Measurements from ENCODE around the gene ZKSCAN3. TPM values are rescaled to one million over a fixed set of nuclear protein-coding genes. Genes with fewer than 3 reads are reported as not detected.
A peak's percentile ranks its signal among the peaks of the same experiment; 100 is the strongest.
"Not testable (repeated sequence)": the region's sequence is repeated elsewhere in the genome, so short reads cannot be mapped to it uniquely, and the experiment has no call there.

ZKSCAN3 gene
- total RNA-seq, 2 experiments from 2014 or later = 2.2 to 3.1 TPM

DNA sequence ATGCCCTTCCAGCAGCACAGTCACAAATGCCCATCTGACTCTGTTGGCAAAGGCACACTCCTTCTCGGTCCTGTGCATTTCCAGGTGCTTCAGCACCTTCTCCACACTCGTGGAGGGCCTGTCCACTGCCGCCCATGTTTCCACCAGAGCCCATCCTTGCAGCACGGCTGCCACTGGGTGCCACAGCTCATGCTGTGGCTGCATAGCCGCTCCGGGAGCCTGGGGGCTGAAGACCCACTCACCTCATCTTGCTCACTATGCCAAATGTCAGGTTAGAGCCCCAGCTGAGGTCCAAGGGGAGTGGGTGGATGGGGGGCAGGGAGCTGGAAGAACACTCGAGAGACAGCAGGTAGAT is 6.9 kb downstream of the ZKSCAN3 start:
- H3K27ac Mint-ChIP-seq = no peak overlapping the region
- intact Hi-C loops (cut with DNase I, micrococcal nuclease) = loop anchor here (1.0 to 5.0 kb wide), 5 partner anchors 144 to 454 kb away; partner anchors contain the start of gene ZNF165 (in 1 of the 2)
- ATAC-seq = no peak
- H3K4me3 Mint-ChIP-seq = no peak overlapping the region
- H3K9me3 Mint-ChIP-seq (ENCODE audit: low read depth) = no peaks in the 10 kb centered on the region
- ChIA-PET POLR2A (interaction anchor here (0.8 kb wide), 1 partner anchor 215 kb away, joined by 3 read pairs; the partner anchor contains the start of gene ZKSCAN8), CTCF (interaction anchor here (0.6 to 2.4 kb wide), 18 partner anchors 9 to 245 kb away, joined by 3 to 14 read pairs (median 4); partner anchors contain the start of genes PGBD1, ZKSCAN8, ZSCAN12 and ZSCAN16)
- no peaks in the 10 kb centered on the region for H3K36me3 Mint-ChIP-seq (ENCODE audit: low read depth)
- H3K4me1 Mint-ChIP-seq = peaks cover 9% of the 10 kb centered on the region
- no peaks in the 10 kb centered on the region for H3K27me3 Mint-ChIP-seq
- no peak for DNase-seq

DNA sequence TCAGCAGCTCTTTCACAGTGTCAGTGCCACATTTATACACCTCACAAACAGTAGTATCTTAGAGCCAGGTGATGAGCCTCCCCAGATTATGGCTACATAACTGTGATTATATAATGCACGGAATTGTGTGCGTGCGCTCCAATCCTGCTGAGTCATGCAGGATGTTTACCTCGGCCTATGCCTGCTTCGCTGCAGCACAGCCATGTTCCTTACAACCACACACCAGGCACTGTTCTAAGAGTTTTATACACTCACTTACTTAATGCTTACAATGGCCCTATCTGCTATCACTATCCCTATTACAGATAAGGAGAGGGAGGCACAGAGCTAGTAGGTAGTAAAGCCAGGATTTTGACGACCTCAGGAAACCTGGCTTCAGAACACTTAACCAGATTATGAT is 7.3 kb downstream of the ZKSCAN3 start:
- Mint-ChIP-seq H3K27ac (no peak overlapping the region), H3K27me3 (no peaks in the 10 kb centered on the region), H3K36me3 (ENCODE audit: low read depth) (no peaks in the 10 kb centered on the region), H3K9me3 (ENCODE audit: low read depth) (no peaks in the 10 kb centered on the region), H3K4me3 (no peak overlapping the region), H3K4me1 (peaks cover 8% of the 10 kb centered on the region)
- CTCF ChIA-PET = interaction anchor here (0.5 to 1.8 kb wide), 4 partner anchors 9 to 113 kb away, joined by 3 to 7 read pairs (median 4); no protein-coding TSS in a partner anchor
- intact Hi-C loops (cut with DNase I, micrococcal nuclease) = loop anchor here (2.0 to 5.0 kb wide), 3 partner anchors 145 to 454 kb away; partner anchors contain the start of gene ZNF165 (in 1 of the 2)
- DNase-seq (peak; percentile 8), ATAC-seq (no peak)
- POLR2A ChIA-PET = no interaction called here

DNA sequence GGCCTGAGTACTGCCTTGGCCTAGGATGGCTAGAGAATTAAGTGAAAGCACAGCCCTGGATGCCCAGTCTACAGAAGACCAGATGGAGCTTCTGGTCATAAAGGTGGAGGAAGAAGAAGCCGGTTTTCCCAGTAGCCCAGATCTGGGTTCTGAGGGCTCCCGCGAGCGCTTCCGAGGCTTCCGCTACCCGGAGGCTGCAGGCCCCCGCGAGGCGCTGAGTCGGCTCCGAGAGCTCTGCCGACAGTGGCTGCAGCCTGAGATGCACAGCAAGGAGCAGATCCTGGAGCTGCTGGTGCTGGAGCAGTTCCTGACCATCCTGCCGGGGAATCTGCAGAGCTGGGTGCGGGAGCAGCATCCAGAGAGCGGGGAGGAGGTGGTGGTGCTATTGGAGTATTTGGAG is 9.8 kb downstream of the ZKSCAN3 start:
- POLR2A ChIA-PET; H3K4me3 Mint-ChIP-seq; H3K9me3 Mint-ChIP-seq (ENCODE audit: low read depth); H3K27ac Mint-ChIP-seq; H3K4me1 Mint-ChIP-seq; H3K27me3 Mint-ChIP-seq; DNase-seq; ATAC-seq; H3K36me3 Mint-ChIP-seq (ENCODE audit: low read depth): not testable (repeated sequence)
- CTCF ChIA-PET = interaction anchor here (1.1 to 1.3 kb wide), 2 partner anchors 77 to 325 kb away, joined by 4 read pairs; no protein-coding TSS in a partner anchor
- intact Hi-C loops (cut with DNase I, micrococcal nuclease) = loop anchor here in 1 of 2 experiments (5.0 kb wide), 1 partner anchor 147 kb away; no protein-coding TSS in a partner anchor

DNA sequence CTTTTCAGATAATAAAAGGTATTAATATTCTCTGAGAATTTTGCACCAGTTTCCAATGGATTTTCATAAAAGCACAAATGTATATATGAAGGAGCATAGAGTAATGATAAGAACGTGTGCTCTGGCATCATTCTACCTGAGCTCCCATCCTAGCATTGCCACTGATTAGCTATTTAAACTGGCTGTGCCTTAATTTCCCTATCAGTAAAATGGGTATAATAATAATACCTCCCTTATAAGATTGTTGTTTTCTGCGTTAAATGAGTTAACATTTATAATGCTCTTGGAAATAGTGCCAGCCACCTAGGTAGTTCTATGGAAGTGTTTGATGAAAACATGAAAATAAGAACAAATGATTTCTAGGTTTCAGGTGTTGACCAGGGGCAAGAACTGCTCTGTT is 11.2 kb downstream of the ZKSCAN3 start:
- Mint-ChIP-seq H3K36me3 (ENCODE audit: low read depth) (peaks cover 13% of the 10 kb centered on the region), H3K4me3 (no peak overlapping the region), H3K4me1 (peaks cover 1% of the 10 kb centered on the region), H3K27me3 (no peaks in the 10 kb centered on the region), H3K9me3 (ENCODE audit: low read depth) (no peaks in the 10 kb centered on the region), H3K27ac (no peak overlapping the region)
- intact Hi-C loops (cut with DNase I, micrococcal nuclease) = no loop called here
- ATAC-seq (no peak), DNase-seq (no peak)
- ChIA-PET POLR2A (interaction anchor here (0.7 kb wide), 1 partner anchor 26 kb away, joined by 3 read pairs; no protein-coding TSS in a partner anchor), CTCF (interaction anchor here (0.9 kb wide), 1 partner anchor 315 kb away, joined by 3 read pairs; no protein-coding TSS in a partner anchor)

DNA sequence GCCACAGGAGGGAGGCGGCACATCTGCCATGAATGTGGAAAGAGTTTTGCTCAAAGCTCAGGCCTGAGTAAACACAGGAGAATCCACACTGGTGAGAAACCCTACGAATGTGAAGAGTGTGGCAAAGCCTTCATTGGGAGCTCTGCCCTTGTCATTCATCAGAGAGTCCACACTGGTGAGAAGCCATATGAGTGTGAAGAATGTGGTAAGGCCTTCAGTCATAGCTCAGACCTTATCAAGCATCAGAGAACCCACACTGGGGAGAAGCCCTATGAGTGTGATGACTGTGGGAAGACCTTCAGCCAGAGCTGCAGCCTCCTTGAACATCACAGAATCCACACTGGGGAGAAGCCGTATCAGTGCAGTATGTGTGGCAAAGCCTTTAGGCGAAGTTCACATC is 15.8 kb downstream of the ZKSCAN3 start:
- H3K9me3 Mint-ChIP-seq (ENCODE audit: low read depth); ATAC-seq; H3K27ac Mint-ChIP-seq; H3K4me3 Mint-ChIP-seq; intact Hi-C loops (cut with DNase I, micrococcal nuclease); H3K4me1 Mint-ChIP-seq; DNase-seq; H3K27me3 Mint-ChIP-seq; POLR2A ChIA-PET: not testable (repeated sequence)
- H3K36me3 Mint-ChIP-seq (ENCODE audit: low read depth) = peaks cover 23% of the 10 kb centered on the region
- CTCF ChIA-PET = interaction anchor here (0.6 to 0.8 kb wide), 3 partner anchors 9 to 503 kb away, joined by 3 to 4 read pairs (median 3); no protein-coding TSS in a partner anchor

DNA sequence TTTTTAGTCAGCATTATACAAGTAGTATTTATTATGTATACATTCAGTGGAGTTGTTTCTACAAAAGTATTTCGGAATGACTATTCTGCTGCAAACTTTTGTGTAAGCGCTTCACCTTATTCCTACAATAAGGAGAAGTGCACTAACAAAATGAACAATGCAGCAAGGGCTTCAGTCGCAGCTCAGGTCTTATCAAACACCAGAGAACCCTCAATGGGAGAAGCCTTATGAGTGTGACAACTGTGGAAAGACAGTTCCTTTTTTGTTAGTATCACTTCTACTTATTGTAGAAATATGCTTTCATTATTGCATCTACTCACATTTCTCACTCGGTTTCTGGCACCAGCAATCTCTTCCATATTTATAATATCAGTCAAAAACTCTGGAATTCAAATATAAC is 18.8 kb downstream of the ZKSCAN3 start:
- Mint-ChIP-seq H3K4me1 (no peaks in the 10 kb centered on the region), H3K27ac (no peak overlapping the region), H3K27me3 (no peaks in the 10 kb centered on the region), H3K9me3 (ENCODE audit: low read depth) (no peaks in the 10 kb centered on the region), H3K36me3 (ENCODE audit: low read depth) (peaks cover 20% of the 10 kb centered on the region), H3K4me3 (no peak overlapping the region)
- no peak for DNase-seq
- POLR2A ChIA-PET = no interaction called here
- intact Hi-C loops (cut with DNase I, micrococcal nuclease) = no loop called here
- CTCF ChIA-PET = no interaction called here
- no peak for ATAC-seq

DNA sequence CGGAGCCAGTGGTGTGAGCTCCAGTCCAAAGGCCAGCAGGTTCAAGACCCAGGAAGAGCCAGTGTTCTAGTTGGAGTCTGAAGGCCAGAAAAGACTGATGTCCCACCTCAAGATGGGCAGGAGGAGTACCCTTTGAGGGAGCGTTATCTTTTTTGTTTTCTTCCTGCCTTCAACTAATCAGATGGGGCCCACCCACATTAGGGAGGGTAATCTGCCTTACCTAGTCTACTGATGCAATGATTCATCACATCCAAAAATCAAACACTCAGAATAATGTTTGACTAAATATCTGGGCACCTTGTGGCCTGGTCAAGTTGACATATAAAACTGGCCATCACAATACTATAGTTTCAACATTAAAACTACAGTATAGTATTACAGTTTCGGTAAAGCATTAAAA is 19.7 kb downstream of the ZKSCAN3 start:
- H3K9me3 Mint-ChIP-seq (ENCODE audit: low read depth) = no peaks in the 10 kb centered on the region
- intact Hi-C loops (cut with DNase I, micrococcal nuclease) = no loop called here
- peaks cover 20% of the 10 kb centered on the region for H3K36me3 Mint-ChIP-seq (ENCODE audit: low read depth)
- ATAC-seq (no peak), DNase-seq (no peak)
- no peaks in the 10 kb centered on the region for H3K27me3 Mint-ChIP-seq
- ChIA-PET POLR2A (no interaction called here), CTCF (no interaction called here)
- no peak overlapping the region for H3K27ac Mint-ChIP-seq
- no peaks in the 10 kb centered on the region for H3K4me1 Mint-ChIP-seq
- H3K4me3 Mint-ChIP-seq = no peak overlapping the region

DNA sequence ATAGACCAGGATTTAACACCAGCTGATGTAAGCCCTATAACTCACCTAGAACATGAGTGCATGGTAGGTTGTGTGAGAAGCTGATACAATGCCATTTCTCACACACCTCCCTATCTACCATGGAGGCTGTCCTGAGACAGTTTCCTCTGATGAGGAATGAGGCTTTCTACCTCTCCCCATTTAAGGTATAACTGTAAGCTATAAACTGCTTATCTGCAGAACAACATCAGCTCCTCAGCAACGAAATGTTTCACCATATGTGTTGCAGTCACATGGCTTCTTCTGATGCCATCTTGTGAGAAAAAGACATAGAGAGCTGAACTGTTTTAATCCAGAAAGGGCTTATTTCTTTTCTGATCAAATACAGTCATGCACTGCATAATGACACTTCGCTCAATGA is 20.7 kb downstream of the ZKSCAN3 start:
- DNase-seq = no peak
- Mint-ChIP-seq H3K27ac (no peak overlapping the region), H3K4me3 (no peak overlapping the region), H3K9me3 (ENCODE audit: low read depth) (no peaks in the 10 kb centered on the region), H3K36me3 (ENCODE audit: low read depth) (peaks cover 13% of the 10 kb centered on the region), H3K27me3 (no peaks in the 10 kb centered on the region), H3K4me1 (no peaks in the 10 kb centered on the region)
- intact Hi-C loops (cut with DNase I, micrococcal nuclease) = no loop called here
- no peak for ATAC-seq
- POLR2A ChIA-PET = no interaction called here
- CTCF ChIA-PET = interaction anchor here (0.7 kb wide), 1 partner anchor 221 kb away, joined by 3 read pairs; no protein-coding TSS in a partner anchor

DNA sequence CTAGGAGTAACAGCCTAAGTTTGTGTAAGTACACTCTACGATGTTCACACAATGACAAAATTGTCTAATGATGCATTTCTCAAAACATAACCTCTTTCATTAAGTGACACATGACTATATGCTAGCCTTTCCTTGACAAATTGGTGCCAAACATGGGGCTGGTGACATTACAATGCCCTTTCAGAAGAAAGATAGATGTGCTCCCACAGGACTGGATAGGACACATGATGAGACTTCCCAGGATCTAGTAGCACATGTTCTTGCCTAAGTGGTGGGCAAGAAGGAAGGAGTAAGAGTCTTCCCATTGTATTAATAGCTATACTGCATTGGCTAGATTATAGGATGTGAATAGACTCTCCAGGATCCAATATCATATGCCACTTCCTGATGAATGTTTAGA is 21.5 kb downstream of the ZKSCAN3 start:
- ChIA-PET CTCF (interaction anchor here (0.8 to 1.4 kb wide), 2 partner anchors 11 to 12 kb away, joined by 3 read pairs; no protein-coding TSS in a partner anchor), POLR2A (no interaction called here)
- no peak overlapping the region for H3K27ac Mint-ChIP-seq
- DNase-seq (no peak), ATAC-seq (no peak)
- no peaks in the 10 kb centered on the region for H3K9me3 Mint-ChIP-seq (ENCODE audit: low read depth)
- H3K4me1 Mint-ChIP-seq = no peaks in the 10 kb centered on the region
- peaks cover 7% of the 10 kb centered on the region for H3K36me3 Mint-ChIP-seq (ENCODE audit: low read depth)
- H3K27me3 Mint-ChIP-seq = no peaks in the 10 kb centered on the region
- H3K4me3 Mint-ChIP-seq = no peak overlapping the region
- intact Hi-C loops (cut with DNase I, micrococcal nuclease) = no loop called here

DNA sequence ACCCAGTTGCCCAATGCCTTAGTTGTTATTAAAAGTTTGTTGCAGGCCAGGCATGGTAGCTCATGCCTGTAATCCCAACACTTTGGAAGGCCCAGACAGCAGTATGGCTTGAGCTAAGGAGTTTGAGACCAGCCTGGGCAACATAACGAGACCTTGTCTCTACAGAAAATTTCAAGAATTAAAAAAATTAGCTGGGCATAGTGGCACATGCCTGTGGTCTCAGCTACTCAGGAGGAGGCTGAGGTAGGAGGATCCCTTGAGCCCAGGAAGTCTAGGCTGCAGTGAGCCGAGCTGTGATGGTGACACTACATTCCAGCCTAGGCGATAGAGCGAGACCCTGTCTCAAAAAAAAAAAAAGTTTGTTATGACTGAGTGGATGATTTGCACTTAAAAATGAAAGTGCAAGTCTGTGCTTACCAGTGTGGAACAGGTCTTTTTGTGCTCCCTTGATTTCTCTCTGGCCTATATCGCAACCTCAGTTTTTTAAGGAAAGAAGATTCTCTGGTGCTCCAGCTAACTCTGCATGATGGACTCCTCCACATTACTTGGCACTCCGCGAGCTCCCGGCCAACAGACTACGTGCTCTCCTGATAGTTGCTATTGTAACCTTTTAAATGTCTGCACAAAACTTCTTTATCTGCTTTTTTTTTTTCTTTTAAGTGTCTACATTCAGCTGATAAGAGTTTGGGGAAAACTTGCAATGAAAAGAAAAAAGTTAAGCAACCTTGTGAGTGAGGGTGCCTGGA is 22.1 kb downstream of the ZKSCAN3 start:
- intact Hi-C loops (cut with DNase I, micrococcal nuclease) = no loop called here
- no peaks in the 10 kb centered on the region for H3K9me3 Mint-ChIP-seq (ENCODE audit: low read depth)
- H3K27me3 Mint-ChIP-seq = no peaks in the 10 kb centered on the region
- ChIA-PET CTCF (interaction anchor here (0.7 to 1.4 kb wide), 3 partner anchors 10 to 16 kb away, joined by 3 read pairs; no protein-coding TSS in a partner anchor), POLR2A (no interaction called here)
- H3K27ac Mint-ChIP-seq = no peak overlapping the region
- ATAC-seq (no peak), DNase-seq (no peak)
- peaks cover 7% of the 10 kb centered on the region for H3K36me3 Mint-ChIP-seq (ENCODE audit: low read depth)
- H3K4me1 Mint-ChIP-seq = no peaks in the 10 kb centered on the region
- H3K4me3 Mint-ChIP-seq = no peak overlapping the region

DNA sequence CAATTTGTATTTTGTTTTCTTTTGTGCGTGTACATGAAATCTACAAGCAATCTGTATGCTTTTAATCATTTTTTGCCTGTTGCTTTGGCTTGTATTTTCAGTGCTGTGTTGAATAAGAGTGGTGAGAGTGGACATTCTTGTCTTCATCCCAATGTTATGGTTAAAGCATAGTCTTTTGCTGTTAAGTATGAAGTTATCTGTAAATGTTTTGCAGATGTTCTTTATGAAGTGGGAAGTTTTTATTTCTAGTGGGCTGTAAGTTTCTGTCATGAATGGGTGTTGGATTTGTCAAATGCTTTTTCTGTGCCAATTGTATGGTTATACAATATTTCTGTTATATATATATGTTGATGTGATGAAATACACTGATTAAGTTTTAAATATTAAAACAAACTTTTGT is 24.2 kb downstream of the ZKSCAN3 start:
- CTCF ChIA-PET = interaction anchor here (0.6 kb wide), 1 partner anchor 1898 kb away, joined by 3 read pairs; no protein-coding TSS in a partner anchor
- H3K4me3 Mint-ChIP-seq = no peak overlapping the region
- ATAC-seq = no peak
- H3K27me3 Mint-ChIP-seq = no peaks in the 10 kb centered on the region
- POLR2A ChIA-PET = no interaction called here
- H3K27ac Mint-ChIP-seq = no peak overlapping the region
- no peaks in the 10 kb centered on the region for H3K9me3 Mint-ChIP-seq (ENCODE audit: low read depth)
- intact Hi-C loops (cut with DNase I, micrococcal nuclease) = no loop called here
- no peaks in the 10 kb centered on the region for H3K4me1 Mint-ChIP-seq
- no peak for DNase-seq
- H3K36me3 Mint-ChIP-seq (ENCODE audit: low read depth) = peaks cover 11% of the 10 kb centered on the region

DNA sequence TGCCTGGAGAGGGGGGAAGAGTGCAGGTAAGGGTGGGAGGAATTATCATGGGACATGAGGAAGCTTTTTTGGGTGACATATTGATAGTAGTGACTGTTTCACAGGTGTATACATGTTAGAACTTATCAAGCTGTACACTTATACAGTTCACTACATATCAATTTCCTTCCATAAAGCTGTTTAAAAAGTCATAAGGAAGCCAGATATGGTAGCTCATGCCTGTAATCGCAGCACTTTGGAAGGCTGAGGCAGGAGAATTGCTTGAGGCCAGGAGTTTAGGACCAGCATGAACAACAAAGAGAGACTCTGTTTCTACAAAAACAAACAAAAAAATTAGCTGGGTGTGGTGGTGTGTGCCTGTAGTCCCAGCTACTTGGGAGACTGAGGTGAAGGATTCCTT is 28.1 kb downstream of the ZKSCAN3 start:
- Mint-ChIP-seq H3K4me3 (no peak overlapping the region), H3K27ac (no peak overlapping the region), H3K36me3 (ENCODE audit: low read depth) (peaks cover 44% of the 10 kb centered on the region), H3K4me1 (peaks cover 3% of the 10 kb centered on the region), H3K27me3 (no peaks in the 10 kb centered on the region), H3K9me3 (ENCODE audit: low read depth) (no peaks in the 10 kb centered on the region)
- DNase-seq = no peak
- intact Hi-C loops (cut with DNase I, micrococcal nuclease) = no loop called here
- no peak for ATAC-seq
- CTCF ChIA-PET = no interaction called here
- POLR2A ChIA-PET = no interaction called here

Data from activated CD4-positive, alpha-beta T cell treated with anti-CD3 and anti-CD28 coated beads for 36 hours (primary cell).